AG04450 (cell line): ENCODE data around the gene SAMD3. TPM values are rescaled to one million over a fixed set of nuclear protein-coding genes. Genes with fewer than 3 reads are reported as not detected.

ENCODE experiments used
- CTCF ChIA-PET: fragments of 300-600, 350-600 bp; formaldehyde crosslinking; extraction: SDS; loops from one replicate; lab custom pipeline; 2022; ENCODE audit warnings: antibody characterized with exemption, inconsistent platforms; lab: Charles Lee
- POLR2A ChIA-PET: fragments of 350-600 bp; formaldehyde crosslinking; extraction: SDS; loops from one replicate; lab custom pipeline; 2021; ENCODE audit warnings: antibody characterized with exemption, inconsistent platforms; lab: Yijun Ruan, JAX
- DNase-seq: peaks from one replicate; pipeline ENCODE4 v3.0.0-alpha.2; 2011; ENCODE audit warnings: low read depth, low spot score
- H3K27ac ChIP-seq: one replicate; pipeline ENCODE4 v1.5.1; 2012; ENCODE audit warnings: low read depth, low read length, control low read depth
- H3K27me3 ChIP-seq: one replicate; pipeline ENCODE4 v1.6.0; 2012; ENCODE audit warnings: low read length; ENCODE audit not compliant: control insufficient read depth, insufficient read depth
- H3K4me3 ChIP-seq: 2 replicates; pipeline ENCODE4 v1.5.1; 2011; ENCODE audit warnings: mild to moderate bottlenecking, low read depth, low read length, control low read depth
- H3K9me3 ChIP-seq: 2 replicates; pipeline ENCODE4 v1.5.1; 2012; ENCODE audit warnings: low read length; ENCODE audit not compliant: control insufficient read depth, insufficient read depth
- CTCF ChIP-seq: IDR thresholded peaks from 2 replicates; pipeline ENCODE4 v1.5.1; 2011; ENCODE audit warnings: low read depth, low read length, control low read depth, inconsistent platforms
- polyA plus RNA-seq: library from polyadenylated mRNA; depleted of rRNA; stranded (reverse); fragments of >200 nt; gene quantifications from 2 replicates; pipeline ENCODE4 v1.2.3, GENCODE V29; 2011

Gene SAMD3
- polyA plus RNA-seq, 1 experiment, result 2.4 TPM

- CTCF ChIA-PET, result no interaction called here
- no peak for TF ChIP-seq CTCF
Observed at GRCh38 chr6:130115036-130115435, 107.7 kb downstream of the SAMD3 start.

GRCh38 chr6:130113201-130113710 is 109.5 kb downstream of the SAMD3 start:
- H3K9me3 ChIP-seq, result no peaks in the 10 kb centered on the region
- no peak overlapping the region for H3K4me3 ChIP-seq
- H3K27ac ChIP-seq, result no peak overlapping the region
- no peaks in the 10 kb centered on the region for H3K27me3 ChIP-seq
- no peak for DNase-seq
- ChIA-PET POLR2A (no interaction called here), CTCF (no interaction called here)
- no peak for TF ChIP-seq CTCF

More at GRCh38 chr6:130115036-130115435, 107.7 kb downstream of the SAMD3 start:
- Histone ChIP-seq H3K27ac (no peak overlapping the region), H3K9me3 (no peaks in the 10 kb centered on the region), H3K4me3 (no peak overlapping the region), H3K27me3 (no peaks in the 10 kb centered on the region)
- POLR2A ChIA-PET, result no interaction called here
- no peak for DNase-seq

- Histone ChIP-seq H3K27me3 (no peaks in the 10 kb centered on the region), H3K27ac (no peak overlapping the region), H3K4me3 (no peak overlapping the region), H3K9me3 (no peaks in the 10 kb centered on the region)
- TF ChIP-seq CTCF, result no peak
- CTCF ChIA-PET, result interaction anchor here (0.6 kb wide), 1 partner anchor 643 kb away, joined by 8 read pairs; no protein-coding TSS in a partner anchor
- POLR2A ChIA-PET, result no interaction called here
- DNase-seq, result no peak
Observed at GRCh38 chr6:130111031-130111430, 111.7 kb downstream of the SAMD3 start.

- Histone ChIP-seq H3K27ac (no peak overlapping the region), H3K9me3 (no peaks in the 10 kb centered on the region), H3K27me3 (no peaks in the 10 kb centered on the region), H3K4me3 (no peak overlapping the region)
- CTCF ChIA-PET, result no interaction called here
- no peak for TF ChIP-seq CTCF
- no peak for DNase-seq
- POLR2A ChIA-PET, result no interaction called here
Observed at GRCh38 chr6:130107710-130108109, 115.0 kb downstream of the SAMD3 start.

- CTCF ChIA-PET, result no interaction called here
- DNase-seq, result no peak
- Histone ChIP-seq H3K27me3 (no peaks in the 10 kb centered on the region), H3K9me3 (no peaks in the 10 kb centered on the region), H3K27ac (no peak overlapping the region), H3K4me3 (no peak overlapping the region)
- TF ChIP-seq CTCF, result no peak
- POLR2A ChIA-PET, result no interaction called here
Observed at GRCh38 chr6:130105996-130106704, 116.6 kb downstream of the SAMD3 start.
